C4-2B (cell line): Measurements from ENCODE around the gene UBASH3B.

Experiments used
- CTCF ChIP-seq: fragments of 450-650 bp; conservative IDR thresholded peaks from 2 replicates; pipeline ENCODE4 v1.5.1; 2017; ENCODE audit warnings: mild to moderate bottlenecking
- ZFX ChIP-seq: fragments of 450-650 bp; IDR thresholded peaks from 2 replicates; pipeline ENCODE4 v1.6.1; 2017

- TF ChIP-seq CTCF (no peak), ZFX (no peak)
Observed at GRCh38 chr11:122741613-122742300, 86.2 kb downstream of the UBASH3B start.
